Mesangial cell (primary cell): ENCODE results near the gene YTHDF1. TPM values are rescaled to one million over a fixed set of nuclear protein-coding genes. Genes with fewer than 3 reads are reported as not detected.

Experiments
- total RNA-seq: library from RNA; depleted of rRNA; stranded (reverse); fragments of >200 nt; gene quantifications from 2 replicates; pipeline ENCODE4 v1.2.3, GENCODE V29; 2015

Gene YTHDF1
- 27.2 and 37.1 TPM in 2 replicates for total RNA-seq

DNA sequence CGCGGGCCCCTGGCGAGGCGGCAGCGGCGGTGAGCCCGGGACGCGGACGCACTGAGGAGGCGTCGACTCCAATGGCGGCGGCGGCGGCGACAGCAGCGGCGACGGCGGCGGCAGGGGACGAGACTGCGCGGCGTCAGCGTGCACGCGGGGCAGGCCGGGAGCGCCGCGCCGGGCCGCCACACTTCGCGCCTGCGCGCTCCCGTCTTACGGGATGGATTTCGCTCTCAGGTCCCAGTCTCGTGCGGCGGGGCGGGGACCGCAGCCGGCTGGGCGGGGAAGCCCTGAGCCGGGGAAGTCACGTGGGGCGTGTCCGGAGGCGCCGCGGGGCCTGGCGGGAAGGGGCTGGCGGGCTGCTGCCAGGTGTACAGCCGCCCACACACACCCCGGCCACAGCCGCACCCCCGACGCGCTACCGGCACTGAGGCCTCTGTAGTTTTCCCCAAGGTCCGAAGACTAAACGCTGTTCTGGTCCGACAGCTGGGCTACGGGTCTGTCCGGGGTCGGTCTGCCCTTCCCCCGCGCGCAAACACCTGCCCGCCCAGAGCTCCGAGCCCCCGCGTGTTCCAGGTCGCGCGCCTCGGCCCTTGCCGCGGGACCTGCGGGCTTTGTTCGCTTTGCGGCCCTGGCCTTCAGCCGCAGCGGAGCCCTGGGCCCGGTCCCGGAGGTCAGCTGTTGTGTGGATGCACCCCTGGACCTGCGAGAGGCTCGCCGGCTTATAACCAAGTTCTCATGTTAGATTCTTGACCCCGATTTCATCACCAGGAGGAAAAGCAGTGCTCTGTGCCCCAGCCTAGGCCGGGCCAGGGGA, at the start of gene YTHDF1:
TSS of gene YTHDF1 (minus strand) at position 91 of the 808 bp plus-strand sequence. CDS start 239 bp downstream, outside the sequence.

DNA sequence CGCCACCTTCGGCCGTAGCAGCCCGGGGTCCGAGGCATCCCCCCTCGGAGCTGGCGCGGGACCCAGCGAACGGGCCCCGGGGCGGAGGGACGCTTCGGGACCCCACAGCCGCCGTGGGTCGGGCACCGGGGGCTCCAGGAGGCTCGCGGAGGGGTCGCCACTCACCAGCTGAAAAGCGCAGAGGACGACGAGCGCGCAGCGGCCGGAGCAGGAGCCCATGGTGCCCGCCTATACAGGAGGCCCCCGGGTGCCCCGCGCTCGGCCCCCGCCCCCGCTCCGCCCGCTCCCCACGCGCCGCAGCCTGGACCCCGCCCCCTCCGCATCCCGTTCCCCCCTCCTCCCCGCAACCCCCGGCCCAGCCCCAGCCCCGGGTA, 38.3 kb upstream of the YTHDF1 start, which contains the start of gene NKAIN4:
TSS of gene NKAIN4 (minus strand) at position 232 of the 374 bp plus-strand sequence. CDS start at position 219, 13 bp downstream.

DNA sequence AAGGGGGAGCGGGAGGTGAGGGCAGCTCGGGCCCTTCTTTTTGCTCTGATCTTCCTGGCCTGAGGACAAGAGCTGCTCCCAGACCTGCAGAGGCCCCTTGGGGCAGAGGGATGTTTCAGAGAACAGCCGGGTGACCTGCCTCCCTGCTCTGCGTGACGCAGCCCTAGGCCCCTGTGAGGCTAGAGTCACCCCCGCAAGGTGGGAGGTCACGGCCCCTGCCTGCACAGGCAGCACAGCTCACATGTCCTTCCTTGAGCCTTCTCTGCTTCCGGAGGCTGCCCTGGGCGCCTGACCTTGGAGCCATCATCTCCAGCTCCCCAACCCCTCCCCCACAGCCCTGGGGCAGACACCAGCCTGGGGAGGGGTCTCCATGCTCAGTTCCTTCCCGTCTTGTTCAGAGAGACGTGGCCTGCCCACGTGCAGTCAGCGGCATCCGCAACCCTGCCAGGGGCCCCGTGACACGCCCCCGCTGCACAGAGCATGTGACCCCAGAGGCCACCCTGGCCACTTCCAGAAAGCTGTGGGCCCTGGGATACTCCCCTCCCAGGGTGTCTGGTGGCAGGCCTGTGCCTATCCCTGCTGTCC, 19.6 kb upstream of the YTHDF1 start, which contains the start of gene BIRC7:
TSS of gene BIRC7 (plus strand) at position 507 of the 585 bp plus-strand sequence. CDS start 192 bp downstream, outside the sequence.

Other genes with a start within 250 kb of the YTHDF1 start
- gene BHLHE23, start 209.2 kb downstream of the YTHDF1 start, total RNA-seq: not detected in 2 replicates
- gene BIRC7, start 19.8 kb upstream of the YTHDF1 start, total RNA-seq: 2.3 and 3.8 TPM in 2 replicates
- 20.0 and 213 TPM in 2 replicates for gene NKAIN4, start 38.3 kb upstream of the YTHDF1 start, total RNA-seq
- gene ARFGAP1, start 56.7 kb upstream of the YTHDF1 start, total RNA-seq: 106 and 107 TPM in 2 replicates
- 0.16 TPM in 1 of 2 replicates, not detected in the other for gene COL20A1, start 77.1 kb upstream of the YTHDF1 start, total RNA-seq
- not detected in 2 replicates for gene CHRNA4, start 145.2 kb upstream of the YTHDF1 start, total RNA-seq